GM19035 (cell line): Measurements from ENCODE around the gene GRIA3.
"Not testable (repeated sequence)": the region's sequence is repeated elsewhere in the genome, so short reads cannot be mapped to it uniquely, and the experiment has no call there.

Experiments
- ATAC-seq: cut with Tn5 transposase; IDR thresholded peaks from one replicate; pipeline ENCODE4 v1.9.1; 2021; ENCODE audit not compliant: unreplicated experiment

The GRIA3 gene

GRCh38 chrX:123449335-123449734 lies 265.3 kb downstream of the GRIA3 start:
- ATAC-seq, result no peak

GRCh38 chrX:123450222-123450621 lies 266.1 kb downstream of the GRIA3 start:
- ATAC-seq, result no peak

GRCh38 chrX:123454712-123455431 lies 270.8 kb downstream of the GRIA3 start:
- no peak for ATAC-seq

GRCh38 chrX:123455693-123456092 lies 271.6 kb downstream of the GRIA3 start:
- ATAC-seq, result no peak

- no peak for ATAC-seq
Measured at GRCh38 chrX:123464709-123465108, 280.6 kb downstream of the GRIA3 start.

GRCh38 chrX:123468481-123468880 lies 284.4 kb downstream of the GRIA3 start:
- no peak for ATAC-seq

- no peak for ATAC-seq
Measured at GRCh38 chrX:123475068-123475724, 291.1 kb downstream of the GRIA3 start.

GRCh38 chrX:123476611-123477219 lies 292.6 kb downstream of the GRIA3 start:
- no peak for ATAC-seq

- ATAC-seq, result no peak
Measured at GRCh38 chrX:123477673-123478072, 293.6 kb downstream of the GRIA3 start.

GRCh38 chrX:123481913-123482851 lies 298.1 kb downstream of the GRIA3 start:
- no peak for ATAC-seq

- no peak for ATAC-seq
Measured at GRCh38 chrX:123486297-123486696, 302.2 kb downstream of the GRIA3 start.

GRCh38 chrX:123487236-123487635 lies 303.2 kb downstream of the GRIA3 start:
- no peak for ATAC-seq

- no peak for ATAC-seq
Measured at GRCh38 chrX:123487669-123488068, 303.6 kb downstream of the GRIA3 start.

- ATAC-seq, result no peak
Measured at GRCh38 chrX:123489011-123489410, 304.9 kb downstream of the GRIA3 start.

- no peak for ATAC-seq
Measured at GRCh38 chrX:123493857-123494256, 309.8 kb downstream of the GRIA3 start.

- ATAC-seq, result no peak
Measured at GRCh38 chrX:123499787-123500186, 315.7 kb downstream of the GRIA3 start.

GRCh38 chrX:123504047-123504446 lies 320.0 kb downstream of the GRIA3 start:
- no peak for ATAC-seq

GRCh38 chrX:123504630-123505270 lies 320.7 kb downstream of the GRIA3 start:
- no peak for ATAC-seq

- ATAC-seq, result no peak
Measured at GRCh38 chrX:123513585-123514278, 329.7 kb downstream of the GRIA3 start.

GRCh38 chrX:123514279-123514640 lies 330.2 kb downstream of the GRIA3 start:
- ATAC-seq, result not testable (repeated sequence)
